ENCODE data around the gene SNF8. TPM values are rescaled to one million over a fixed set of nuclear protein-coding genes. Genes with fewer than 3 reads are reported as not detected.

Gene SNF8
- total and polyA plus RNA-seq, 2 donors (not counting 1 experiment from before 2014, with no cell fraction given): 84.2 to 109 TPM

DNA sequence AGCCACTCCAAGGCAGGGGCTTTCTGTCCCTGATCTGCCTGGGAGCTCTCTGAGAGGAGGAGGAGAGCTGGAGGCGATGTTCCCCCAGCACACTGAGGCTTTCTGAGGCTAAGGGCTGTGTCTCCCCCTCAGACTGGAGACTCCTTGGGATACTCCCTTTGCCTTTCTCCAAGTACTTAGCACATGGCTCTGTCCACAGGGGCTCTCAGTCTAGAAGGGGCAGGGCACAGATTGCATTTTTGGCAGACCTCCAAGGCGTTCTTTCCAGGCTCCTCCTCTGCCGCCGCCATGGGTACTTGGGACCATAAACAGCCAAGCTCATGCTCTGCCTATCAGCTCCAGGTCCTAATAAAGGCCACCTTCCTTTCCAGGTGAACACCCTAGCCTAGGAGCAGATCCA is 25.6 kb upstream of the SNF8 start:
- Histone ChIP-seq H3K9me3 (ENCODE audit: control insufficient read depth, insufficient read depth, low read depth, low read length) (no peaks in the 10 kb centered on the region), H3K4me3 (replicated peaks in 1 of 4; ENCODE audit: control extremely low read depth in 1 of 4, insufficient read depth in 1 of 4, low read depth in 3 of 4, low read length in 4 of 4) (no peak overlapping the region), H3K79me2 (ENCODE audit: control insufficient read depth, insufficient read depth, low read length) (no peaks in the 10 kb centered on the region), H3K4me2 (ENCODE audit: extremely low read depth, insufficient read depth, low read length) (no peak overlapping the region), H3K9ac (ENCODE audit: insufficient read depth, low read length) (no peak overlapping the region), H3K36me3 (ENCODE audit: control insufficient read depth, insufficient read depth, low read length) (no peaks in the 10 kb centered on the region), H3K27me3 (ENCODE audit: control insufficient read depth, insufficient read depth, low read length) (no peaks in the 10 kb centered on the region), H2AFZ (ENCODE audit: low read length) (no peak overlapping the region), H4K20me1 (ENCODE audit: control insufficient read depth, extremely low read depth, insufficient read depth, low read length) (no peaks in the 10 kb centered on the region), H3K4me1 (ENCODE audit: control insufficient read depth, extremely low read depth, insufficient read depth, low read length) (peaks cover 16% of the 10 kb centered on the region), H3K27ac (ENCODE audit: insufficient read depth, low read length) (no peak overlapping the region)
- TF ChIP-seq EZH2 (IDR thresholded peaks at IDR 0.05; ENCODE audit: low read length, missing control alignments): no peak
- TF ChIP-seq, protein P1, sequence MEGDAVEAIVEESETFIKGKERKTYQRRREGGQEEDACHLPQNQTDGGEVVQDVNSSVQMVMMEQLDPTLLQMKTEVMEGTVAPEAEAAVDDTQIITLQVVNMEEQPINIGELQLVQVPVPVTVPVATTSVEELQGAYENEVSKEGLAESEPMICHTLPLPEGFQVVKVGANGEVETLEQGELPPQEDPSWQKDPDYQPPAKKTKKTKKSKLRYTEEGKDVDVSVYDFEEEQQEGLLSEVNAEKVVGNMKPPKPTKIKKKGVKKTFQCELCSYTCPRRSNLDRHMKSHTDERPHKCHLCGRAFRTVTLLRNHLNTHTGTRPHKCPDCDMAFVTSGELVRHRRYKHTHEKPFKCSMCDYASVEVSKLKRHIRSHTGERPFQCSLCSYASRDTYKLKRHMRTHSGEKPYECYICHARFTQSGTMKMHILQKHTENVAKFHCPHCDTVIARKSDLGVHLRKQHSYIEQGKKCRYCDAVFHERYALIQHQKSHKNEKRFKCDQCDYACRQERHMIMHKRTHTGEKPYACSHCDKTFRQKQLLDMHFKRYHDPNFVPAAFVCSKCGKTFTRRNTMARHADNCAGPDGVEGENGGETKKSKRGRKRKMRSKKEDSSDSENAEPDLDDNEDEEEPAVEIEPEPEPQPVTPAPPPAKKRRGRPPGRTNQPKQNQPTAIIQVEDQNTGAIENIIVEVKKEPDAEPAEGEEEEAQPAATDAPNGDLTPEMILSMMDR (conservative IDR thresholded peaks at IDR 0.05 in 1 of 2, IDR thresholded peaks at IDR 0.05 in 1 of 2; ENCODE audit: low read depth in 1 of 2, low read length in 2 of 2): no peak
- peak in 1 of 2 donors; percentile 15 for DNase-seq (ENCODE audit: low read depth in 2 of 2)

DNA sequence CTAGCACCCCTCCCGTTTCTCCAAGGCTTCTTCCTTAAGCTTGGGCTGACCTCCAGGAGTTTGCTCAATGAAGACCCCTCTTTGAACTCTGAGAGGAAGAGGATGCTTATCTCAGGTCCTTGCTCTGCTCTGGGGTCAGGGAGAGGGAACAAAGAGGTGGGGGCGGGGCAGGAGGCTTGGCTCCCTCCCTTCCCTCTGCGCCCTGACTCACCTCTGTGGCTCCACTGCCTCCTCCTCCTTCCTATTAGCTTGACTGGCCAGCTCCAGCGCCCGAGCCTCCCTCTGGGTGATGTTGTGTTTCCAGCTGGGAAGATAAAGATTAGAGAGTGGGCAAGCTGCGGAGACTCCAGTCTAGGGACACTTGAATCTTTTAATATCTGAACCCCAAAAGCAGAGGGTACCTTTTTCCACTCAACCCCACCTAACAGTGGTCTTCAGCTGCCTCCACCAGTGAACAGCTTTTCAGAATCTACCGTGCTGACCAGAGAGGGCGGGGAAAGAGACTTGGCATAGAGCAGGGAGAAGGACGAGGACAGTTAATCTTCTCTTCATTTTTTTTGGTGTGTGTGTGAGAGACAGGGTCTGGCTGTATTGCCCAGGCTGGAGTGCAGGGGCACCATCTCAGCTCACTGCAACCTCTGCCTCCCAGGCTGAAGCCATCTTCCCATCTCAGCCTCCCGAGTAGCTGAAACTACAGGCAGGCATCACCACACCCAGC is 17.0 kb upstream of the SNF8 start:
- H3K27ac ChIP-seq (ENCODE audit: insufficient read depth, low read length): no peak overlapping the region
- peak; percentile 38 to 76 for DNase-seq (ENCODE audit: low read depth in 2 of 2)
- no peaks in the 10 kb centered on the region for H3K27me3 ChIP-seq (ENCODE audit: control insufficient read depth, insufficient read depth, low read length)
- H3K36me3 ChIP-seq (ENCODE audit: control insufficient read depth, insufficient read depth, low read length): no peaks in the 10 kb centered on the region
- H3K4me1 ChIP-seq (ENCODE audit: control insufficient read depth, extremely low read depth, insufficient read depth, low read length): peaks cover 14% of the 10 kb centered on the region
- TF ChIP-seq EZH2 (IDR thresholded peaks at IDR 0.05; ENCODE audit: low read length, missing control alignments): no peak
- TF ChIP-seq, protein P1 (conservative IDR thresholded peaks at IDR 0.05 in 1 of 2, IDR thresholded peaks at IDR 0.05 in 1 of 2; ENCODE audit: low read depth in 1 of 2, low read length in 2 of 2): no peak
- peak overlapping the region; percentile 87 for H3K4me2 ChIP-seq (ENCODE audit: extremely low read depth, insufficient read depth, low read length)
- no peaks in the 10 kb centered on the region for H3K9me3 ChIP-seq (ENCODE audit: control insufficient read depth, insufficient read depth, low read depth, low read length)
- H3K4me3 ChIP-seq (replicated peaks in 1 of 4; ENCODE audit: control extremely low read depth in 1 of 4, insufficient read depth in 1 of 4, low read depth in 3 of 4, low read length in 4 of 4): peak overlapping the region in 1 of 4 experiments; percentile 7
- H3K79me2 ChIP-seq (ENCODE audit: control insufficient read depth, insufficient read depth, low read length): no peaks in the 10 kb centered on the region
- peak overlapping the region; percentile 83 for H2AFZ ChIP-seq (ENCODE audit: low read length)
- no peak overlapping the region for H3K9ac ChIP-seq (ENCODE audit: insufficient read depth, low read length)
- no peaks in the 10 kb centered on the region for H4K20me1 ChIP-seq (ENCODE audit: control insufficient read depth, extremely low read depth, insufficient read depth, low read length)

DNA sequence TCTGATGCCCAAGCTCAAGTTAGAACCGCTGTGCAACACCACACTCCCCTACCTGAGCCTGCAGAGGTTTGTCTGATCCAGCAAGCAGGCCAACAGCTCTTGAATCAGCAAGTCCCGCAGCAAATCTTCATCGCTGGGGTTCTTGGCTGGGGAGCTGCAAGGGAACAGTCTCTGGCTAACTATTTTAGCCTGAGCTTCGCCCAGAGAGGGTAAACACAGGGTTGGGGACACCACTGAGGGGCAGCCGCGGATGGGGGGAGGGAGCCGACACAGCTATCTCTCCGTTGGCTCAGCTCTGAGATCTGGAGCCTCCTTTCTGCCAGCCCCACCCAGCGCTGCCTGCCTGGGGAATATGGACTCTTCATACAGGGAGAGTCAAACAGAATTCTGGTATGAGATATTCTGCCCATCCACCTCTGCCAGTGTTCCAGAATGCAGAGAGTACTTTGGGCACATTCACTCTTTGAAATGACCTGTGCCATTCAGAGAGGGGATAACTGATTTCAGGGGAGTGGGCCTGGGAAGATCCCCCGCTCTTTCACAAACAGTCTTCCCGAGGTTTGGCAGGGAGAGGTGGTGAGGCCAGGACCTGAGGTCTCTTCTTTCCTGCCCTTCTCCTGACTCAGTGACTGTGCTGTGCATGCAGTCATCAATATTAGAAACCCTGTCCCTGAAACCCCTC is 16.3 kb upstream of the SNF8 start:
- Histone ChIP-seq H3K27ac (ENCODE audit: insufficient read depth, low read length) (no peak overlapping the region), H2AFZ (ENCODE audit: low read length) (peak overlapping the region; percentile 83), H3K4me3 (replicated peaks in 1 of 4; ENCODE audit: control extremely low read depth in 1 of 4, insufficient read depth in 1 of 4, low read depth in 3 of 4, low read length in 4 of 4) (peak overlapping the region in 1 of 4 experiments; percentile 7), H3K27me3 (ENCODE audit: control insufficient read depth, insufficient read depth, low read length) (no peaks in the 10 kb centered on the region), H3K4me1 (ENCODE audit: control insufficient read depth, extremely low read depth, insufficient read depth, low read length) (peaks cover 14% of the 10 kb centered on the region), H4K20me1 (ENCODE audit: control insufficient read depth, extremely low read depth, insufficient read depth, low read length) (no peaks in the 10 kb centered on the region), H3K79me2 (ENCODE audit: control insufficient read depth, insufficient read depth, low read length) (no peaks in the 10 kb centered on the region), H3K4me2 (ENCODE audit: extremely low read depth, insufficient read depth, low read length) (peak overlapping the region; percentile 87), H3K9me3 (ENCODE audit: control insufficient read depth, insufficient read depth, low read depth, low read length) (no peaks in the 10 kb centered on the region), H3K36me3 (ENCODE audit: control insufficient read depth, insufficient read depth, low read length) (no peaks in the 10 kb centered on the region), H3K9ac (ENCODE audit: insufficient read depth, low read length) (no peak overlapping the region)
- DNase-seq (ENCODE audit: low read depth in 2 of 2): no peak
- no peak for TF ChIP-seq EZH2 (IDR thresholded peaks at IDR 0.05; ENCODE audit: low read length, missing control alignments)
- TF ChIP-seq, protein P1 (conservative IDR thresholded peaks at IDR 0.05 in 1 of 2, IDR thresholded peaks at IDR 0.05 in 1 of 2; ENCODE audit: low read depth in 1 of 2, low read length in 2 of 2): no peak
